Spinal cord (tissue), 10 donors: ENCODE measurements around the gene CLEC1B. TPM values are rescaled to one million over a fixed set of nuclear protein-coding genes. Genes with fewer than 3 reads are reported as not detected.
"Not testable (repeated sequence)": the region's sequence is repeated elsewhere in the genome, so short reads cannot be mapped to it uniquely, and the experiment has no call there.

Source experiments
- DNase-seq, 6 donors: peaks; one replicate each; pipeline versions ENCODE4 v3.0.0 to v3.0.0-alpha.2; 2013 to 2015; ENCODE audit warnings: low spot score in 6 of 6, low read depth in 4 of 6
- H3K27ac ChIP-seq: one replicate; pipeline ENCODE4 v1.5.1; 2013; ENCODE audit warnings: low read depth, low read length, control low read depth
- H3K27me3 ChIP-seq: one replicate; pipeline ENCODE4 v1.6.1; 2013; ENCODE audit warnings: low read length; ENCODE audit not compliant: control insufficient read depth, insufficient read depth
- H3K36me3 ChIP-seq: one replicate; pipeline ENCODE4 v1.6.1; 2013; ENCODE audit warnings: low read length; ENCODE audit not compliant: control insufficient read depth, insufficient read depth
- H3K4me1 ChIP-seq: one replicate; pipeline ENCODE4 v1.6.1; 2013; ENCODE audit warnings: low read length; ENCODE audit not compliant: control insufficient read depth, insufficient read depth
- H3K4me3 ChIP-seq: one replicate; pipeline ENCODE4 v1.5.1; 2013; ENCODE audit warnings: low read depth, low read length, control low read depth
- H3K9me3 ChIP-seq: one replicate; pipeline ENCODE4 v1.6.1; 2013; ENCODE audit warnings: low read length; ENCODE audit not compliant: control insufficient read depth, insufficient read depth
- WGBS: methylation state at CpG from one replicate; pipeline ENCODE4 v1.1.5; 2013; ENCODE audit warnings: missing lambda C conversion rate; ENCODE audit not compliant: insufficient coverage; 5-methylcytosine and 5-hydroxymethylcytosine counted together
- long read RNA-seq, 4 donors: transcript quantifications; one replicate each; lab custom pipeline, GENCODE V29; 2026
- polyA plus RNA-seq, 2 donors: library from polyadenylated mRNA; unstranded; fragments of 120-200 nt; gene quantifications; one replicate each; pipeline ENCODE4 v1.2.1, GENCODE V29; 2013; ENCODE audit not compliant: insufficient read length in 2 of 2
- total RNA-seq, 2 donors: library from RNA; depleted of rRNA in 1 of 2; stranded (reverse); fragments of 120-200 nt in 1 of 2; fragments of >200 nt in 1 of 2; gene quantifications; one replicate each; pipeline versions ENCODE4 v1.2.3 to v1.2.4, GENCODE V29; 2013 to 2014
- donor health status: healthy.

Gene CLEC1B
- under 1 TPM; 0.50 to 0.69 TPM for total RNA-seq
- under 1 TPM in 1 of 2 donors, not detected in 1; 0.30 TPM for polyA plus RNA-seq
- long read RNA-seq, donor 1: 0 reads
- long read RNA-seq, donor 2: 0 reads
- long read RNA-seq, donor 3: 0 reads
- long read RNA-seq, donor 4, partial matches to known transcripts: 0 of 2 reads
- long read RNA-seq, donor 4, other reads (novel, unspliced or antisense): 0 of 2 reads

DNA sequence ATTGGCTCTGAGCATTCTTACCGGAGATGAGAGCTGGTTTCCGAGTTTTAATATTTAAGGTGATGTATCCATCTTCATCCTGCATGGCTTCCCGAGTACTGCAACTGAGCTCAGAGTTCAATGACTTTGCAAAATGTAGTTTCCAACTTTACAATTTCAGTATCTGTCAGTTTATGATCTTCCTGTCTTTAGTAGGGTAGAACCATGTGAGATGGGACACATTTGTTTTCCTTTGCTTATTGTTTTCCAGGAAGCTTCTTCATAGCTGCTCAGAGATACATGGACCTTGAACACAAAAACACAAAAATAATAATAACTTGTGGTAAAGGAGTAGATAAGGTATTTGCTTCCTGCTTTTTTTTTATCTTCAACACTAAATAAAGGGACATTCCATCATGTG lies at the start of gene CLEC1B:
Gene CLEC1B (minus strand): TSS at position 106 of the 400 bp plus-strand sequence. CDS start 21 bp downstream, at position 85.
- H3K27ac ChIP-seq: no peak within 1 kb of the TSS
- H3K9me3 ChIP-seq: no peaks in the 10 kb centered on the region
- no peak within 1 kb of the TSS for H3K4me3 ChIP-seq
- H3K27me3 ChIP-seq: no peaks in the 10 kb centered on the region
- H3K36me3 ChIP-seq: no peaks in the 10 kb centered on the region
- WGBS: no CpG with 5 or more reads among the region's 3 CpGs
- DNase-seq: no peak
- no peaks in the 10 kb centered on the region for H3K4me1 ChIP-seq

DNA sequence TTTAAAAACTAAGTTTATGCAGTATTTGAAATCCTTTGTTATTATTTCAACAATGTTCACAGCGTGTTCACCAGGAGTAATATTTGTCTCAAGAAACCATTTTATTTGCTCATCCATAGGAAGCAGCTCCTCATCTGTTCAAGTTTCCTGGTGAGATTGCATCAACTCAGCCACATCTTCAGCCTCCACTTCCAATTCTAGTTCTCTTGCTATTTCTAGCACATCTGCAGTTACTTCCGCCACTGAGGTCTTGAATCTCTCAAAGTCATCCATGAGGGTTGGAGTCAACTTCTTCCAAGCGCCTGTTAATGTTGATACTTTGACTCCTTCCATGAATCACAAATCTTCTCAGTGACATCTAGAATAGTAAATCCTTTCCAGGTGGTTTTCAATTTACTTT lies 49.6 kb upstream of the CLEC1B start:
- no peaks in the 10 kb centered on the region for H3K27me3 ChIP-seq
- H3K27ac ChIP-seq: no peak overlapping the region
- no peaks in the 10 kb centered on the region for H3K36me3 ChIP-seq
- no peak overlapping the region for H3K4me3 ChIP-seq
- H3K4me1 ChIP-seq: no peaks in the 10 kb centered on the region
- WGBS: 92% methylated on average over 2 of the region's 3 CpGs
- H3K9me3 ChIP-seq: no peaks in the 10 kb centered on the region
- no peak for DNase-seq

DNA sequence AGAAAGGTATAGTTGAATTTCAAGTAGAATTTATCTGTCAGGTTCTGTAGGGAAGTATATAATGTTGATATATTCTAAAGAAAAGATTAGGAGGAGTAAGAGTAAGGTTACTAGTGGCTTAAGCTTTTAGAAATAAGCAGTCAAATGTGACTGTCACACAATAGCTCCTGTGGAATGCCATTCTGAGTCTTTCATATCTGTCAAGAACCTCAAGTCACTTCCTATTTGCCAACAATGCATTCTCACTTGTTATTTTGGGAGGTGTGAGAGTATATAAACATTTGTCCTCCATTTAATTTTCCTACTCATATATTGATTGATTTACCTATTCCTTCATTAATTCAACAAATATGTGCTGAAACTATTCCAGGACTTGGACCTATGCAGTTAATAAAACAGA lies 43.2 kb upstream of the CLEC1B start:
- no peak for DNase-seq
- Histone ChIP-seq H3K27ac (no peak overlapping the region), H3K27me3 (no peaks in the 10 kb centered on the region), H3K9me3 (no peaks in the 10 kb centered on the region), H3K4me3 (no peak overlapping the region), H3K4me1 (no peaks in the 10 kb centered on the region), H3K36me3 (no peaks in the 10 kb centered on the region)

DNA sequence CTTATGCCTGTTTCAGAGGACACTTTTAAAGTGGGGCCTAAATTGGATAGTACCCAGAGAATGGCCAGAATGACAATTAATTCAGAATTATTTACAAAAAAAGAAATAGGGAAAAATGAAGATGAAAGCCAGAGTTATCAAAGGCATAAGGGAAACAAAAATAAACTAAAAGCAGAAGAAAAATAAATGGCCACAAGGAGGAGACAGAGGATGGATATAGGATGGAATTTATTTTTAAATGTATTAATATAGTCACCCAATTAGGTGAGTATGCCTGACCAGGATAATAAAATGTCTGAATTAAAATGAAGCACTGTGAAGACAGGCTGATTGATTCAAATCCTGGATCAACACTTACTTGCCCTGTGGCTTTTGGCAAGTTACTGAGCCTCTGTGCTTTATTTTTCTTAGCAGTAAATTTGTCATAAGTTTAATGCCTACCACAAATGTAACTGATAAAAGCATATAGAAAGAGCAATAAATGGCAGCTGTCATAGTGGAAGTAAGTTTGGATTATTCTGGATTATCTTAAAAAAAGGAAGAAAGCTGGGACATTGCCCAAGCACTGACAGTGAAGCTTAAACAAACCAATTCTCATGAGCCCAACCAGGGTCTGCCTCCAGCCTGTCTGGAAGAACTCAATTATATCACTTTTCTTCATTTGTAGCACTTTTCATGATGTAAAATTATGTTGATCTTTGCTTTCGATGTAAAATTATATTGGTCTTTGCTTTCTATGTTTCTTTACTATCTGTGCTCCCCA lies 35.0 kb upstream of the CLEC1B start:
- no peak overlapping the region for H3K27ac ChIP-seq
- no peaks in the 10 kb centered on the region for H3K4me1 ChIP-seq
- no peak overlapping the region for H3K4me3 ChIP-seq
- WGBS: no CpG with 5 or more reads among the region's 1 CpG
- no peaks in the 10 kb centered on the region for H3K27me3 ChIP-seq
- H3K36me3 ChIP-seq: no peaks in the 10 kb centered on the region
- peak in 3 of 6 donors; percentile 17 to 28 (median 25) for DNase-seq
- no peaks in the 10 kb centered on the region for H3K9me3 ChIP-seq

DNA sequence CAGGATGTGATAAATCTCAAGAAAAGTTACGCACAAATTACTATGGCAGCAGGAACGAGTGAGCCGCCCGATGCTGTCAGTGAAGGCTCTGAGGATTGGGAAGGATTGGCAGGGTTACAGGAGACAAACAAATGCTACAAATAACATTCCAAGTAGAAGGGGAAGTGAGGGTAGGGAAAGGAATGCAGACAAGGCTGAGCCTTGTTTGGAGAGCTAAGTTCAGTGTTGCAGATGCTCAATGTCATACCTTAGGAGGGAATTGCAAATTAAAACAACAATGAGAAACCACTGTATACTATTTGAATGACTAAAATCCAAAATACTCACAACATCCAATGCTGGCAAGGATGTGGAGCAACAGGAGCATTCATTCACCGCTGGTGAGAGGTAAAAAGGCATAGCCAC lies 32.9 kb upstream of the CLEC1B start:
- no peaks in the 10 kb centered on the region for H3K27me3 ChIP-seq
- no peaks in the 10 kb centered on the region for H3K4me1 ChIP-seq
- no peaks in the 10 kb centered on the region for H3K9me3 ChIP-seq
- H3K4me3 ChIP-seq: no peak overlapping the region
- WGBS: no CpG with 5 or more reads among the region's 5 CpGs
- DNase-seq: peak in 1 of 6 donors; percentile 5
- no peak overlapping the region for H3K27ac ChIP-seq
- no peaks in the 10 kb centered on the region for H3K36me3 ChIP-seq

DNA sequence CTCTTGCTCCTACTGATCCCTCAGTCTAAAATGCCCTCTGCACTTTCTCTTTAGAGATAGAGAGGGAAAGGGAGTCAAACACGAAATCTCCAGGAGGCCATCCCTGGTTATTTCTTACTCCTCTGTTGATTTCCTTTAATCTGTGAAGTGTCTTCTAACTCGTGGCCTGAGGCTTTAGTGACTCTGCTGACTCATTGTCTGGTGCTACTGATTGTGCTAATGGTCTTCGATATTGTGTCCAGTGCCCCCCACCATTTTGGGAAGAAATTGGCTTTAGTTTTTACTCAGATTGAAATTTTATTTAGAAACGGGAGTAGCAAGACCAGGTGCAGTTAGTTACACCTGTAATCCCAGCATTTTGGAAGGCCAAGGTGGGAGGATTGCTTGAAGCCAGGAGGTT lies 32.4 kb upstream of the CLEC1B start:
- Histone ChIP-seq H3K4me1 (no peaks in the 10 kb centered on the region), H3K9me3 (no peaks in the 10 kb centered on the region), H3K27me3 (no peaks in the 10 kb centered on the region), H3K27ac (no peak overlapping the region), H3K4me3 (no peak overlapping the region), H3K36me3 (no peaks in the 10 kb centered on the region)
- DNase-seq: no peak
- 85% methylated on average over 3 of the region's 4 CpGs for WGBS

DNA sequence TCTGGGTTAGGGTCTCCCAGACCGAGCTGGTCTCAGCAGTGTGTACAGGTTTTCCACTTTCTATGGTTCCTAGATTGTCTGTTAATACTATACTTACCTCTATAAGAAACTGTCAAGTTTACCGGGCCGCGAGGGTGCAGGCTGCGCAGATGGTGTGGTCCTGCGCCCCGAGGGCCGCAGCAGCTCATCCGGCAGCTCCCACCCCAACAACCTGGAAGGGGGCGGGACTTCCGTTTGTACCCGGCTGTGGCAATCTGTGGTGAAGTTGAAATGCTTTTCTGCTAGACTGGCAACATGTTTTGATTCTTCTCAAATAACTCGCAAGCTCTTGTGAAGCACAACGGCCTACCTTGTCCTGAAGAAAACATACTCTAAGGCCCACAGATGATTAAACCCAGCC lies 31.5 kb upstream of the CLEC1B start, which contains the start of gene CLEC9A:
Gene CLEC9A (plus strand): TSS at position 237 of the 400 bp plus-strand sequence. CDS start 22,006 bp downstream, outside the sequence.
- Histone ChIP-seq H3K27ac (no peak within 1 kb of the TSS), H3K36me3 (no peaks in the 10 kb centered on the region), H3K27me3 (no peaks in the 10 kb centered on the region), H3K4me1 (no peaks in the 10 kb centered on the region), H3K9me3 (no peaks in the 10 kb centered on the region), H3K4me3 (no peak within 1 kb of the TSS)
- DNase-seq: no peak
- WGBS: 100% methylated on average over 1 of the region's 14 CpGs

DNA sequence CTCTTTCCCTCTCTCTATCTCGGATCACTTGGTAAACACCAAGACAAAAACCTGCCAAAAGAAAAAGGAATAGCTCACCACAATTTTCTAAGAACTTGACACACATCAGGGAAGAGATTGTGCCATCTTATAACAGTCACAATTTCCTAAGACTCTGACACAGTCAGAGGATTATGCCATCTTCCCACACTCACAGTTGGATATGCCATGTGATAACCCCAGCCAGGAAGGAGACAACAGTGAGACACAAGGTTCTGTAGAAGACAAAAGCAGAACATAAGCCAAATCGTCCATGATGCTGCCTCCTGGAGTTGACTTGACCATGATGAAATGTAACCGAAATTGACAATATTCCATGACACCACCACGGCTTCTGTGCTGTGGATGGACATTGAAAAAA lies 28.8 kb upstream of the CLEC1B start:
- no peak overlapping the region for H3K27ac ChIP-seq
- no peaks in the 10 kb centered on the region for H3K4me1 ChIP-seq

DNA sequence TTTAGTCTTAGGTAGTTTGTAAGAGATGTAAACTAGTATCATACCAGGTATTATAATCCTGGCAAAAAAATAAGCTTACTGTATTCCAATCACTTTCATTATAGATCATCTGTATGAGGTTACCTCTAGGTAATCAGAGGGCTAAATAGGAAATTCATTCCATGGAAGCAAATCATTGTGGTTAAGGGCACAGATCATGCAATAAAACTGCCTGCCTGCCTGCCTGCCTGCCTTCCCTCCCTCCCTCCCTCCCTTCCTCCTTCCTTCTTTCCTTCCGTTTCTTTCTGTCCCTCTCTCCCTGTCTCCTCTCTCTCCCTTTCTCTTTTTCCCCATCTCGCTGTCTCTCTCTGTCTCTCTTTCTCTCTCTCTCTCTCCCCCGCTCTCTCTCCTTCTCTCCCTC lies 28.4 kb upstream of the CLEC1B start:
- H3K36me3 ChIP-seq: no peaks in the 10 kb centered on the region
- no peak overlapping the region for H3K4me3 ChIP-seq
- H3K4me1 ChIP-seq: no peaks in the 10 kb centered on the region
- no peaks in the 10 kb centered on the region for H3K9me3 ChIP-seq
- H3K27me3 ChIP-seq: no peaks in the 10 kb centered on the region
- no peak for DNase-seq
- no peak overlapping the region for H3K27ac ChIP-seq
- 97% methylated on average over 3 of the region's 3 CpGs for WGBS

More for the DNA sequence above, 28.8 kb upstream of the CLEC1B start:
- H3K36me3 ChIP-seq: no peaks in the 10 kb centered on the region
- no peak for DNase-seq
- WGBS: 61% methylated on average over 2 of the region's 4 CpGs
- H3K4me3 ChIP-seq: no peak overlapping the region
- no peaks in the 10 kb centered on the region for H3K9me3 ChIP-seq
- H3K27me3 ChIP-seq: no peaks in the 10 kb centered on the region

DNA sequence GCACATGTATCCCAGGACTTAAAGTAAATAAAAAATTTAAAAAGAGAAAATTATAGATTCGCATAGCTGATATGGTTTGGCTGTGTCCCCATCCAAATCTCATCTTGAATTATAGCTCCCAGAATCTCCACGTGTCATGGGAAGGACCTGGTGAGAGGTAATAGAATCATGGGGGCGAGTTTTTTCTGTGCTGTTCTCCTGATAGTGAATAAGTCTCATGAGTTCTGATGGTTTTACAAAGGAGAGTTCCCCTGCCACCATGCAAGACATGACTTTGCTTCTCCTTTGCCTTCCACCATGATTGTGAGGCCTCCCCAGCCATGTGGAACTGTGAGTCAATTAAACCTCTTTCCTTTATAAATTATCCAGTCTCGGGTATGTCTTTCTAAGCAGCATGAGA lies 27.7 kb upstream of the CLEC1B start:
- not testable (repeated sequence) for H3K27ac ChIP-seq, H3K4me3 ChIP-seq, DNase-seq, H3K9me3 ChIP-seq, H3K36me3 ChIP-seq, H3K27me3 ChIP-seq, H3K4me1 ChIP-seq
- WGBS: no CpG with 5 or more reads among the region's 4 CpGs
